Smooth muscle cell (in vitro differentiated cells): ENCODE data around the gene TMEM154. TPM values are rescaled to one million over a fixed set of nuclear protein-coding genes. Genes with fewer than 3 reads are reported as not detected.
A peak's percentile ranks its signal among the peaks of the same experiment; 100 is the strongest.

Experiments
- DNase-seq: peaks from one replicate; lab custom pipeline; 2025; ENCODE audit not compliant: unreplicated experiment; lab: John Stamatoyannopoulos, UW
- H2AFZ ChIP-seq: fragments of 200-600 bp; sonication (generic); 2 replicates; pipeline ENCODE4 v1.6.0; 2016; ENCODE audit warnings: antibody characterized with exemption, low read depth, mild to moderate bottlenecking
- H3F3A ChIP-seq: fragments of 200-600 bp; sonication (generic); 2 replicates; pipeline ENCODE4 v1.6.0; 2017; ENCODE audit warnings: antibody characterized with exemption, low read depth
- H3K27ac ChIP-seq: fragments of 200-600 bp; sonication (generic); 2 replicates; pipeline ENCODE4 v1.5.1; 2016; ENCODE audit warnings: low read depth, mild to moderate bottlenecking
- H3K27me3 ChIP-seq: fragments of 200-600 bp; sonication (generic); 2 replicates; pipeline ENCODE4 v1.6.1; 2016; ENCODE audit warnings: low read depth, mild to moderate bottlenecking
- H3K36me3 ChIP-seq: fragments of 200-600 bp; sonication (generic); 2 replicates; pipeline ENCODE4 v1.5.1; 2016; ENCODE audit warnings: low read depth
- H3K4me1 ChIP-seq: fragments of 200-600 bp; sonication (generic); 2 replicates; pipeline ENCODE4 v1.5.1; 2016; ENCODE audit warnings: low read depth
- H3K4me2 ChIP-seq: fragments of 200-600 bp; sonication (generic); 2 replicates; pipeline ENCODE4 v1.6.0; 2016; ENCODE audit warnings: mild to moderate bottlenecking
- H3K4me3 ChIP-seq: fragments of 200-600 bp; sonication (generic); 2 replicates; pipeline ENCODE4 v1.5.1; 2016; ENCODE audit warnings: mild to moderate bottlenecking
- H3K79me2 ChIP-seq: fragments of 200-600 bp; sonication (generic); 2 replicates; pipeline ENCODE4 v1.6.0; 2016; ENCODE audit warnings: low read depth, mild to moderate bottlenecking
- H3K9ac ChIP-seq: fragments of 200-600 bp; sonication (generic); 2 replicates; pipeline ENCODE4 v1.6.0; 2016; ENCODE audit warnings: low read depth
- H3K9me3 ChIP-seq: fragments of 200-600 bp; sonication (generic); replicated peaks from 2 replicates; pipeline ENCODE4 v1.5.1; 2016; ENCODE audit warnings: low read depth
- H4K20me1 ChIP-seq: fragments of 200-600 bp; sonication (generic); 2 replicates; pipeline ENCODE4 v1.6.0; 2016; ENCODE audit warnings: low read depth
- CTCF ChIP-seq: fragments of 200-600 bp; sonication (generic); IDR thresholded peaks from 2 replicates; pipeline ENCODE4 v1.5.1; 2017; ENCODE audit warnings: borderline replicate concordance, mild to moderate bottlenecking, antibody characterized with exemption; ENCODE audit not compliant: insufficient read depth, poor library complexity, severe bottlenecking
- WGBS: methylation state at CpG from one replicate; pipeline ENCODE4 v1.1.7; 2016; ENCODE audit warnings: low lambda C conversion rate; 5-methylcytosine and 5-hydroxymethylcytosine counted together
- polyA plus RNA-seq: library from polyadenylated mRNA; unstranded; fragments of >200 nt; fragmentation: Nextera tagmentation; extraction: Ambion mirVana; gene quantifications from 2 replicates; pipeline ENCODE4 v1.2.1, GENCODE V29; 2016
- total RNA-seq: library from RNA; depleted of rRNA; stranded (reverse); fragments of >200 nt; gene quantifications from 2 replicates; pipeline ENCODE4 v1.2.3, GENCODE V29; 2014

Gene TMEM154
- total and polyA plus RNA-seq, 2 experiments from 2014 or later, result 1.8 to 6.0 TPM

- Histone ChIP-seq H3K79me2 (no peaks in the 10 kb centered on the region), H3K4me2 (peak overlapping the region; percentile 82), H3K4me3 (peak overlapping the region; percentile 12), H3K9me3 (no peaks in the 10 kb centered on the region), H3K9ac (peak overlapping the region; percentile 39), H3K4me1 (peaks cover 14% of the 10 kb centered on the region), H4K20me1 (no peaks in the 10 kb centered on the region), H3K27me3 (no peaks in the 10 kb centered on the region), H3F3A (peaks cover 24% of the 10 kb centered on the region), H3K27ac (peak overlapping the region; percentile 81), H3K36me3 (no peaks in the 10 kb centered on the region), H2AFZ (peak overlapping the region; percentile 4)
- 4% methylated on average over 13 of the region's 13 CpGs for WGBS
- peak; percentile 45 for DNase-seq
- no peak for TF ChIP-seq CTCF
Observed at GRCh38 chr4:152591396-152591795, 88.4 kb downstream of the TMEM154 start.

- Histone ChIP-seq H3K4me1 (peaks cover 14% of the 10 kb centered on the region), H3F3A (peaks cover 25% of the 10 kb centered on the region), H3K4me2 (peak overlapping the region; percentile 82), H3K36me3 (no peaks in the 10 kb centered on the region), H3K4me3 (peak overlapping the region; percentile 12), H3K79me2 (no peaks in the 10 kb centered on the region), H4K20me1 (no peaks in the 10 kb centered on the region), H2AFZ (no peak overlapping the region), H3K27ac (peak overlapping the region; percentile 81), H3K9me3 (no peaks in the 10 kb centered on the region), H3K27me3 (no peaks in the 10 kb centered on the region), H3K9ac (peak overlapping the region; percentile 60)
- WGBS, result 16% methylated on average over 4 of the region's 4 CpGs
- peak; percentile 20 for DNase-seq
- no peak for TF ChIP-seq CTCF
Observed at GRCh38 chr4:152590179-152591031, 89.4 kb downstream of the TMEM154 start.

DNA sequence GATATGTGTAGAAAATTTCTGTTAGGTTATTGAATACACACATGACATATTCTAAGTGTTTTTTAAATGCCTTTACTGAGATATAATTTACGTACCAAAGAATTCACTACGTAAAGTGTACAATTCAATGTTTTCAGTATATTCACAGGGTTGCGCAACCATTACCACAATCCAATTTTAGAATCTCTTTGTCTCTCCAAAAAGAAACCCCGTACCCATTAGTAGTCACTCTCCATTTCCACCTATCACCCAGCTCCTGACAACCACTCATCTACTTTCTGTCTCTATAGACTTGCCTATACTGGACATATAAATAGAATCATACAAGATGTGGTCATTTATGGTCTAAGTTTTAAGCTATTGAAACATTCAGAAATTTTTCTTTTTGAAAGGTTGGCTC lies 90.9 kb downstream of the TMEM154 start:
- H4K20me1 ChIP-seq, result no peaks in the 10 kb centered on the region
- peak overlapping the region; percentile 81 for H3K27ac ChIP-seq
- H3K4me1 ChIP-seq, result peaks cover 14% of the 10 kb centered on the region
- H3K4me3 ChIP-seq, result no peak overlapping the region
- no peak for TF ChIP-seq CTCF
- WGBS, result 83% methylated on average over 4 of the region's 4 CpGs
- no peaks in the 10 kb centered on the region for H3K9me3 ChIP-seq
- DNase-seq, result no peak
- no peaks in the 10 kb centered on the region for H3K79me2 ChIP-seq
- H3K27me3 ChIP-seq, result no peaks in the 10 kb centered on the region
- peaks cover 28% of the 10 kb centered on the region for H3F3A ChIP-seq
- peak overlapping the region; percentile 14 for H3K4me2 ChIP-seq
- no peak overlapping the region for H2AFZ ChIP-seq
- H3K36me3 ChIP-seq, result no peaks in the 10 kb centered on the region
- H3K9ac ChIP-seq, result no peak overlapping the region
